GM12878 (cell line): ENCODE data around the gene PXDC1. TPM values are rescaled to one million over a fixed set of nuclear protein-coding genes. Genes with fewer than 3 reads are reported as not detected.

Experiments
- ATAC-seq: fragments of 200-7000 bp; cut with Tn5 transposase; 3 replicates; pipeline ENCODE4 v1.9.1; 2020; ENCODE audit warnings: mild to moderate bottlenecking, moderate library complexity
- BruUV-seq: library from RNA; stranded (reverse); fragments of 400-500 nt; replicated peaks from 2 replicates; lab custom pipeline; 2021; lab: Mats Ljungman, UMichigan
- CTCF ChIA-PET: fragments of 300-600 bp; sonication (Branson Sonifier 250); formaldehyde crosslinking; extraction: SDS; loops from one replicate; lab custom pipeline; 2021; ENCODE audit warnings: inconsistent platforms; lab: Yijun Ruan, JAX
- POLR2A ChIA-PET: fragments of 350-600 bp; formaldehyde crosslinking; extraction: SDS; loops from one replicate; lab custom pipeline; 2021; ENCODE audit warnings: inconsistent platforms; lab: Charles Lee
- RAD21 ChIA-PET: fragments of 300-600 bp; sonication (Branson Sonifier 250); formaldehyde crosslinking; loops from one replicate; lab custom pipeline; 2023; ENCODE audit warnings: antibody characterized with exemption; ENCODE audit not compliant: unreplicated experiment; lab: Charles Lee
- SMC1A ChIA-PET: fragments of 300-600 bp; sonication (Branson Sonifier 250); formaldehyde crosslinking; loops from one replicate; lab custom pipeline; 2023; ENCODE audit not compliant: unreplicated experiment, uncharacterized antibody; lab: Charles Lee
- DNase-seq: peaks from one replicate; pipeline ENCODE4 v3.0.0-alpha.2; 2011; ENCODE audit warnings: low read depth, low spot score
- FAIRE-seq: peaks from 3 replicates; lab custom pipeline; 2011; peaks lifted over from hg19 to GRCh38; lab: Jason Lieb, UNC
- H2AFZ ChIP-seq: 2 replicates; pipeline ENCODE4 v1.6.0; 2011; ENCODE audit warnings: low read depth, low read length, control low read depth; ENCODE audit not compliant: control insufficient read depth
- H3K27ac ChIP-seq: 2 replicates; pipeline ENCODE4 v1.5.1; 2011; ENCODE audit warnings: control low read depth; ENCODE audit not compliant: control insufficient read depth, insufficient read depth
- H3K27me3 ChIP-seq, 2 experiments: replicated peaks in 1 of 2; 2 replicates each; pipeline versions ENCODE4 v1.6.0 to v1.6.1; 2011; ENCODE audit warnings: low read length in 1 of 2; ENCODE audit not compliant: control insufficient read depth in 2 of 2, insufficient read depth in 2 of 2
- H3K36me3 ChIP-seq, 2 experiments: 2 replicates each; pipeline ENCODE4 v1.5.1; 2011; ENCODE audit warnings: low read length in 1 of 2; ENCODE audit not compliant: control insufficient read depth in 2 of 2, insufficient read depth in 2 of 2
- H3K4me1 ChIP-seq: 2 replicates; pipeline ENCODE4 v1.6.1; 2011; ENCODE audit warnings: mild to moderate bottlenecking, low read length, moderate library complexity, mixed read lengths; ENCODE audit not compliant: control insufficient read depth, insufficient read depth
- H3K4me2 ChIP-seq: 2 replicates; pipeline ENCODE4 v1.6.0; 2011; ENCODE audit warnings: control low read depth; ENCODE audit not compliant: control insufficient read depth, insufficient read depth
- H3K4me3 ChIP-seq: fragments of 200-600 bp; sonication (generic); 2 replicates; pipeline ENCODE4 v1.5.1; 2016
- H3K79me2 ChIP-seq: 2 replicates; pipeline ENCODE4 v1.6.0; 2011; ENCODE audit warnings: low read length; ENCODE audit not compliant: control insufficient read depth, insufficient read depth
- H3K9ac ChIP-seq: 2 replicates; pipeline ENCODE4 v1.8.0; 2011; ENCODE audit warnings: low read length, control low read depth, mixed read lengths; ENCODE audit not compliant: control insufficient read depth, insufficient read depth
- H3K9me3 ChIP-seq: replicated peaks from 3 replicates; pipeline ENCODE4 v1.5.1; 2011; ENCODE audit warnings: mild to moderate bottlenecking, low read length; ENCODE audit not compliant: control insufficient read depth, insufficient read depth
- H4K20me1 ChIP-seq: 2 replicates; pipeline ENCODE4 v1.6.0; 2011; ENCODE audit not compliant: control insufficient read depth, insufficient read depth
- CBX5 ChIP-seq: sonication (generic); IDR thresholded peaks from 2 replicates; pipeline ENCODE4 v1.6.1; 2016; ENCODE audit warnings: low read depth, moderate library complexity, mild to moderate bottlenecking, inconsistent platforms
- EED ChIP-seq: sonication (generic); IDR thresholded peaks from 2 replicates; pipeline ENCODE4 v1.6.1; 2016; ENCODE audit warnings: antibody characterized with exemption, low read depth
- KDM1A ChIP-seq: fragments of 200-600 bp; sonication (generic); IDR thresholded peaks from 2 replicates; pipeline ENCODE4 v1.6.1; 2016; ENCODE audit warnings: borderline replicate concordance
- NFYB ChIP-seq: IDR thresholded peaks from 2 replicates; pipeline ENCODE4 v1.6.1; 2011; ENCODE audit warnings: low read depth, mild to moderate bottlenecking, low read length, improper control_type of control experiment, moderate library complexity; ENCODE audit not compliant: insufficient read depth
- SREBF2 ChIP-seq: IDR thresholded peaks from 2 replicates; pipeline ENCODE4 v1.6.1; 2012; ENCODE audit warnings: mild to moderate bottlenecking, low read length
- WGBS: methylation state at CpG from one replicate; pipeline ENCODE4 v1.1.6; 2016; ENCODE audit warnings: low lambda C conversion rate; ENCODE audit not compliant: insufficient replicate concordance, insufficient coverage; ENCODE audit errors: missing lambda C conversion rate; 5-methylcytosine and 5-hydroxymethylcytosine counted together
- in situ Hi-C: fragments of 300-500 bp; cut with MboI; formaldehyde crosslinking; loops from 9 replicates; pipeline ENCODE4 v1.14.3; 2018; ENCODE audit warnings: mixed read lengths
- intact Hi-C: fragments of 100-400 bp; cut with micrococcal nuclease; formaldehyde crosslinking; loops from one replicate; pipeline ENCODE4 v1.14.2; 2022; ENCODE audit not compliant: unreplicated experiment
- polyA plus RNA-seq, 11 experiments: library from polyadenylated mRNA; depleted of rRNA in 4 of 11; unstranded in 6 of 11; stranded (reverse) in 5 of 11; fragments of >200 nt; fragmentation: Nextera tagmentation in 4 of 11; fragmentation: Illumina TruSeq in 1 of 11; extraction: Ambion mirVana in 4 of 11; extraction: Trizol in 1 of 11; gene quantifications; 1 replicate in 1 of 11; 2 replicates in 10 of 11; pipeline versions ENCODE4 v1.2.1 to v1.2.3, GENCODE V29; 2011 to 2016; ENCODE audit warnings: inconsistent platforms in 2 of 11, missing spikeins in 2 of 11, low read depth in 1 of 11
- total RNA-seq, 4 experiments: library from RNA; depleted of rRNA in 3 of 4; stranded (reverse); fragments of >200 nt in 3 of 4; fragmentation: Illumina TruSeq in 1 of 4; extraction: Trizol in 1 of 4; gene quantifications; 2 replicates each; pipeline versions ENCODE4 v1.2.1 to v1.2.3, GENCODE V29; 2013 to 2021
- TF ChIP-seq, protein P1 (sequence below): IDR thresholded peaks from 2 replicates; pipeline ENCODE4 v1.6.1; 2011; ENCODE audit warnings: low read depth, mild to moderate bottlenecking, low read length, moderate library complexity, borderline replicate concordance; ENCODE audit errors: extremely low read depth
- TF ChIP-seq, protein P2 (sequence below): fragments of 450-650 bp; IDR thresholded peaks from 2 replicates; pipeline ENCODE4 v1.6.1; 2017; ENCODE audit warnings: low read depth, mild to moderate bottlenecking, moderate library complexity
- TF ChIP-seq, protein P3 (sequence below): fragments of 450-650 bp; IDR thresholded peaks from 2 replicates; pipeline ENCODE4 v1.6.1; 2017; ENCODE audit warnings: mild to moderate bottlenecking
- TF ChIP-seq, protein P4 (sequence below): IDR thresholded peaks from 2 replicates; pipeline ENCODE4 v1.6.1; 2012; ENCODE audit warnings: low read depth, low read length, improper control_type of control experiment
- TF ChIP-seq, protein P5 (sequence below): fragments of 450-650 bp; IDR thresholded peaks from 2 replicates; pipeline ENCODE4 v1.6.1; 2017; ENCODE audit warnings: borderline replicate concordance
- TF ChIP-seq, protein P6 (sequence below): fragments of 450-650 bp; IDR thresholded peaks from 2 replicates; pipeline ENCODE4 v1.6.1; 2017; ENCODE audit warnings: mild to moderate bottlenecking, moderate library complexity

PXDC1 gene
- total and polyA plus RNA-seq, 10 of the 15 experiments (the other 5 are each of a cell fraction or from before 2014, with no cell fraction given) = 0.03 to 0.72 (median 0.32) TPM; not detected in 2

DNA sequence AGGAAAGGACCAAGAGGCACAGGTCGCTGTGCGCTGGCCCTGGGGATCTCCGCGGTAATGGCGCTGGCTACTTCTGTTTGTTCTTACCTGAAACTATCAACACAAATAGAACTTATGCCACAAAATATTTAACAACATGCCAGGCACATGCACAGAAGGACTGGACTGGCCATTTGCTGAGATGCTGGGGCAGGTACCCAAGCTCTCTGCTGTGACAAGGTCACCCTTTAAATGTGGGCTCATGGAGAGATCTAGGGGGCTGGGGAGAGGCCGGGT is 28.0 kb upstream of the PXDC1 start:
- ATAC-seq (no peak), FAIRE-seq (no peak), DNase-seq (no peak)
- 77% methylated on average over 6 of the region's 6 CpGs for whole genome bisulfite sequencing
- ChIA-PET SMC1A (no interaction called here), RAD21 (no interaction called here), CTCF (no interaction called here), POLR2A (no interaction called here)
- Histone ChIP-seq H3K9me3 (no peaks in the 10 kb centered on the region), H3K4me3 (no peak overlapping the region), H3K79me2 (no peaks in the 10 kb centered on the region), H4K20me1 (no peaks in the 10 kb centered on the region), H3K9ac (no peak overlapping the region), H2AFZ (no peak overlapping the region), H3K36me3 (no peaks in the 10 kb centered on the region), H3K4me1 (no peaks in the 10 kb centered on the region), H3K27ac (no peak overlapping the region), H3K4me2 (no peak overlapping the region), H3K27me3 (peaks cover 0 to 3% of the 10 kb centered on the region in 2 experiments; a peak in 2 of 4 replicates)
- intact Hi-C loops = no loop called here
- in situ Hi-C loops = no loop called here
- BruUV-seq = no TSS peak
- TF ChIP-seq NFYB (no peak), EED (no peak), KDM1A (no peak), SREBF2 (no peak), CBX5 (no peak)
- TF ChIP-seq, protein P1, sequence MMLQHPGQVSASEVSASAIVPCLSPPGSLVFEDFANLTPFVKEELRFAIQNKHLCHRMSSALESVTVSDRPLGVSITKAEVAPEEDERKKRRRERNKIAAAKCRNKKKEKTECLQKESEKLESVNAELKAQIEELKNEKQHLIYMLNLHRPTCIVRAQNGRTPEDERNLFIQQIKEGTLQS = no peak
- TF ChIP-seq, protein P2, sequence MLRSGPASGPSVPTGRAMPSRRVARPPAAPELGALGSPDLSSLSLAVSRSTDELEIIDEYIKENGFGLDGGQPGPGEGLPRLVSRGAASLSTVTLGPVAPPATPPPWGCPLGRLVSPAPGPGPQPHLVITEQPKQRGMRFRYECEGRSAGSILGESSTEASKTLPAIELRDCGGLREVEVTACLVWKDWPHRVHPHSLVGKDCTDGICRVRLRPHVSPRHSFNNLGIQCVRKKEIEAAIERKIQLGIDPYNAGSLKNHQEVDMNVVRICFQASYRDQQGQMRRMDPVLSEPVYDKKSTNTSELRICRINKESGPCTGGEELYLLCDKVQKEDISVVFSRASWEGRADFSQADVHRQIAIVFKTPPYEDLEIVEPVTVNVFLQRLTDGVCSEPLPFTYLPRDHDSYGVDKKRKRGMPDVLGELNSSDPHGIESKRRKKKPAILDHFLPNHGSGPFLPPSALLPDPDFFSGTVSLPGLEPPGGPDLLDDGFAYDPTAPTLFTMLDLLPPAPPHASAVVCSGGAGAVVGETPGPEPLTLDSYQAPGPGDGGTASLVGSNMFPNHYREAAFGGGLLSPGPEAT = no peak
- TF ChIP-seq, protein P3, sequence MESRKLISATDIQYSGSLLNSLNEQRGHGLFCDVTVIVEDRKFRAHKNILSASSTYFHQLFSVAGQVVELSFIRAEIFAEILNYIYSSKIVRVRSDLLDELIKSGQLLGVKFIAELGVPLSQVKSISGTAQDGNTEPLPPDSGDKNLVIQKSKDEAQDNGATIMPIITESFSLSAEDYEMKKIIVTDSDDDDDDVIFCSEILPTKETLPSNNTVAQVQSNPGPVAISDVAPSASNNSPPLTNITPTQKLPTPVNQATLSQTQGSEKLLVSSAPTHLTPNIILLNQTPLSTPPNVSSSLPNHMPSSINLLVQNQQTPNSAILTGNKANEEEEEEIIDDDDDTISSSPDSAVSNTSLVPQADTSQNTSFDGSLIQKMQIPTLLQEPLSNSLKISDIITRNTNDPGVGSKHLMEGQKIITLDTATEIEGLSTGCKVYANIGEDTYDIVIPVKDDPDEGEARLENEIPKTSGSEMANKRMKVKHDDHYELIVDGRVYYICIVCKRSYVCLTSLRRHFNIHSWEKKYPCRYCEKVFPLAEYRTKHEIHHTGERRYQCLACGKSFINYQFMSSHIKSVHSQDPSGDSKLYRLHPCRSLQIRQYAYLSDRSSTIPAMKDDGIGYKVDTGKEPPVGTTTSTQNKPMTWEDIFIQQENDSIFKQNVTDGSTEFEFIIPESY = no peak
- TF ChIP-seq, protein P4, sequence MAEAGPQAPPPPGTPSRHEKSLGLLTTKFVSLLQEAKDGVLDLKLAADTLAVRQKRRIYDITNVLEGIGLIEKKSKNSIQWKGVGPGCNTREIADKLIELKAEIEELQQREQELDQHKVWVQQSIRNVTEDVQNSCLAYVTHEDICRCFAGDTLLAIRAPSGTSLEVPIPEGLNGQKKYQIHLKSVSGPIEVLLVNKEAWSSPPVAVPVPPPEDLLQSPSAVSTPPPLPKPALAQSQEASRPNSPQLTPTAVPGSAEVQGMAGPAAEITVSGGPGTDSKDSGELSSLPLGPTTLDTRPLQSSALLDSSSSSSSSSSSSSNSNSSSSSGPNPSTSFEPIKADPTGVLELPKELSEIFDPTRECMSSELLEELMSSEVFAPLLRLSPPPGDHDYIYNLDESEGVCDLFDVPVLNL = no peak
- TF ChIP-seq, protein P5, sequence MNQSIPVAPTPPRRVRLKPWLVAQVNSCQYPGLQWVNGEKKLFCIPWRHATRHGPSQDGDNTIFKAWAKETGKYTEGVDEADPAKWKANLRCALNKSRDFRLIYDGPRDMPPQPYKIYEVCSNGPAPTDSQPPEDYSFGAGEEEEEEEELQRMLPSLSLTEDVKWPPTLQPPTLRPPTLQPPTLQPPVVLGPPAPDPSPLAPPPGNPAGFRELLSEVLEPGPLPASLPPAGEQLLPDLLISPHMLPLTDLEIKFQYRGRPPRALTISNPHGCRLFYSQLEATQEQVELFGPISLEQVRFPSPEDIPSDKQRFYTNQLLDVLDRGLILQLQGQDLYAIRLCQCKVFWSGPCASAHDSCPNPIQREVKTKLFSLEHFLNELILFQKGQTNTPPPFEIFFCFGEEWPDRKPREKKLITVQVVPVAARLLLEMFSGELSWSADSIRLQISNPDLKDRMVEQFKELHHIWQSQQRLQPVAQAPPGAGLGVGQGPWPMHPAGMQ = no peak
- TF ChIP-seq, protein P6, sequence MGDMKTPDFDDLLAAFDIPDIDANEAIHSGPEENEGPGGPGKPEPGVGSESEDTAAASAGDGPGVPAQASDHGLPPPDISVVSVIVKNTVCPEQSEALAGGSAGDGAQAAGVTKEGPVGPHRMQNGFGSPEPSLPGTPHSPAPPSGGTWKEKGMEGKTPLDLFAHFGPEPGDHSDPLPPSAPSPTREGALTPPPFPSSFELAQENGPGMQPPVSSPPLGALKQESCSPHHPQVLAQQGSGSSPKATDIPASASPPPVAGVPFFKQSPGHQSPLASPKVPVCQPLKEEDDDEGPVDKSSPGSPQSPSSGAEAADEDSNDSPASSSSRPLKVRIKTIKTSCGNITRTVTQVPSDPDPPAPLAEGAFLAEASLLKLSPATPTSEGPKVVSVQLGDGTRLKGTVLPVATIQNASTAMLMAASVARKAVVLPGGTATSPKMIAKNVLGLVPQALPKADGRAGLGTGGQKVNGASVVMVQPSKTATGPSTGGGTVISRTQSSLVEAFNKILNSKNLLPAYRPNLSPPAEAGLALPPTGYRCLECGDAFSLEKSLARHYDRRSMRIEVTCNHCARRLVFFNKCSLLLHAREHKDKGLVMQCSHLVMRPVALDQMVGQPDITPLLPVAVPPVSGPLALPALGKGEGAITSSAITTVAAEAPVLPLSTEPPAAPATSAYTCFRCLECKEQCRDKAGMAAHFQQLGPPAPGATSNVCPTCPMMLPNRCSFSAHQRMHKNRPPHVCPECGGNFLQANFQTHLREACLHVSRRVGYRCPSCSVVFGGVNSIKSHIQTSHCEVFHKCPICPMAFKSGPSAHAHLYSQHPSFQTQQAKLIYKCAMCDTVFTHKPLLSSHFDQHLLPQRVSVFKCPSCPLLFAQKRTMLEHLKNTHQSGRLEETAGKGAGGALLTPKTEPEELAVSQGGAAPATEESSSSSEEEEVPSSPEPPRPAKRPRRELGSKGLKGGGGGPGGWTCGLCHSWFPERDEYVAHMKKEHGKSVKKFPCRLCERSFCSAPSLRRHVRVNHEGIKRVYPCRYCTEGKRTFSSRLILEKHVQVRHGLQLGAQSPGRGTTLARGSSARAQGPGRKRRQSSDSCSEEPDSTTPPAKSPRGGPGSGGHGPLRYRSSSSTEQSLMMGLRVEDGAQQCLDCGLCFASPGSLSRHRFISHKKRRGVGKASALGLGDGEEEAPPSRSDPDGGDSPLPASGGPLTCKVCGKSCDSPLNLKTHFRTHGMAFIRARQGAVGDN = no peak
